Type B pancreatic cell (in vitro differentiated cells): Measurements from ENCODE around the gene PTH1R. TPM values are rescaled to one million over a fixed set of nuclear protein-coding genes. Genes with fewer than 3 reads are reported as not detected.
A peak's percentile ranks its signal among the peaks of the same experiment; 100 is the strongest.

Source experiments
- DNase-seq: peaks from one replicate; pipeline ENCODE4 v3.0.0; 2021; ENCODE audit warnings: mixed read lengths; ENCODE audit not compliant: unreplicated experiment; ENCODE audit errors: extremely low spot score
- H3K27ac Mint-ChIP-seq: 2 replicates; pipeline ENCODE4 v1.8.0; 2021; ENCODE audit warnings: mild to moderate bottlenecking, mixed read lengths
- H3K27me3 Mint-ChIP-seq: 2 replicates; pipeline ENCODE4 v1.8.0; 2021; ENCODE audit warnings: mixed read lengths
- H3K36me3 Mint-ChIP-seq: 2 replicates; pipeline ENCODE4 v1.8.0; 2021; ENCODE audit warnings: mixed read lengths
- H3K4me1 Mint-ChIP-seq: one replicate; pipeline ENCODE4 v1.8.0; 2021; ENCODE audit warnings: mixed read lengths; ENCODE audit not compliant: unreplicated experiment
- H3K4me3 Mint-ChIP-seq: 2 replicates; pipeline ENCODE4 v1.8.0; 2021; ENCODE audit warnings: mild to moderate bottlenecking, mixed read lengths
- H3K9me3 Mint-ChIP-seq: 2 replicates; pipeline ENCODE4 v1.8.0; 2021; ENCODE audit warnings: mixed read lengths
- total RNA-seq: library from RNA; stranded (reverse); gene quantifications from 2 replicates; pipeline ENCODE4 v1.2.1, GENCODE V29; 2021; ENCODE audit warnings: low replicate concordance
- TF ChIP-seq, protein P1 (sequence below): fragments of 200-600 bp; sonication (generic); conservative IDR thresholded peaks from 2 replicates; pipeline ENCODE4 v1.5.0; 2021; ENCODE audit warnings: antibody characterized with exemption, mild to moderate bottlenecking

The PTH1R gene
- total RNA-seq, 1 donor from 2014 or later: 63.0 TPM

DNA sequence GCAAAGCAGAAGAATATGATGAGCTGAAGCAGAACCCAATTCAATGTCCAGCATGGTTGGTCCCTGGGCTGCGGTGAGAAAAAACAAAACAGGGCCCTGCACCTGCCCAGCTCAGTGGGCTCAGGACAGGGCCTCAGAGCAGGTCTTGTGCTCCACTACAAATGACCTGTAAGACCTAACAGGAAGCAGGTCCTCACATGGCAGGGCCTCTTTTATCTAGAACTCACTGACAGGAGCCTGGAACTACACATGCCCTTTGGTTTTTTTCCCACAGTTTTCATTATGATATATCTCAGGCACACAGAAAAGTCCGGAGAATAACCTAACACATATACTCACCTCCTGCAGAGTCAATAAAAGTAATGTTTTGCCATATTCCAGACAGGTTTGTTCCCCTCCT lies 60.6 kb downstream of the PTH1R start:
- H3K27ac Mint-ChIP-seq: peak overlapping the region; percentile 55
- no peak overlapping the region for H3K4me3 Mint-ChIP-seq
- H3K9me3 Mint-ChIP-seq: no peaks in the 10 kb centered on the region
- peaks cover 46% of the 10 kb centered on the region for H3K4me1 Mint-ChIP-seq
- H3K36me3 Mint-ChIP-seq: peaks cover 34% of the 10 kb centered on the region
- DNase-seq: no peak
- TF ChIP-seq, protein P1, sequence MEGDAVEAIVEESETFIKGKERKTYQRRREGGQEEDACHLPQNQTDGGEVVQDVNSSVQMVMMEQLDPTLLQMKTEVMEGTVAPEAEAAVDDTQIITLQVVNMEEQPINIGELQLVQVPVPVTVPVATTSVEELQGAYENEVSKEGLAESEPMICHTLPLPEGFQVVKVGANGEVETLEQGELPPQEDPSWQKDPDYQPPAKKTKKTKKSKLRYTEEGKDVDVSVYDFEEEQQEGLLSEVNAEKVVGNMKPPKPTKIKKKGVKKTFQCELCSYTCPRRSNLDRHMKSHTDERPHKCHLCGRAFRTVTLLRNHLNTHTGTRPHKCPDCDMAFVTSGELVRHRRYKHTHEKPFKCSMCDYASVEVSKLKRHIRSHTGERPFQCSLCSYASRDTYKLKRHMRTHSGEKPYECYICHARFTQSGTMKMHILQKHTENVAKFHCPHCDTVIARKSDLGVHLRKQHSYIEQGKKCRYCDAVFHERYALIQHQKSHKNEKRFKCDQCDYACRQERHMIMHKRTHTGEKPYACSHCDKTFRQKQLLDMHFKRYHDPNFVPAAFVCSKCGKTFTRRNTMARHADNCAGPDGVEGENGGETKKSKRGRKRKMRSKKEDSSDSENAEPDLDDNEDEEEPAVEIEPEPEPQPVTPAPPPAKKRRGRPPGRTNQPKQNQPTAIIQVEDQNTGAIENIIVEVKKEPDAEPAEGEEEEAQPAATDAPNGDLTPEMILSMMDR: no peak
- no peaks in the 10 kb centered on the region for H3K27me3 Mint-ChIP-seq

DNA sequence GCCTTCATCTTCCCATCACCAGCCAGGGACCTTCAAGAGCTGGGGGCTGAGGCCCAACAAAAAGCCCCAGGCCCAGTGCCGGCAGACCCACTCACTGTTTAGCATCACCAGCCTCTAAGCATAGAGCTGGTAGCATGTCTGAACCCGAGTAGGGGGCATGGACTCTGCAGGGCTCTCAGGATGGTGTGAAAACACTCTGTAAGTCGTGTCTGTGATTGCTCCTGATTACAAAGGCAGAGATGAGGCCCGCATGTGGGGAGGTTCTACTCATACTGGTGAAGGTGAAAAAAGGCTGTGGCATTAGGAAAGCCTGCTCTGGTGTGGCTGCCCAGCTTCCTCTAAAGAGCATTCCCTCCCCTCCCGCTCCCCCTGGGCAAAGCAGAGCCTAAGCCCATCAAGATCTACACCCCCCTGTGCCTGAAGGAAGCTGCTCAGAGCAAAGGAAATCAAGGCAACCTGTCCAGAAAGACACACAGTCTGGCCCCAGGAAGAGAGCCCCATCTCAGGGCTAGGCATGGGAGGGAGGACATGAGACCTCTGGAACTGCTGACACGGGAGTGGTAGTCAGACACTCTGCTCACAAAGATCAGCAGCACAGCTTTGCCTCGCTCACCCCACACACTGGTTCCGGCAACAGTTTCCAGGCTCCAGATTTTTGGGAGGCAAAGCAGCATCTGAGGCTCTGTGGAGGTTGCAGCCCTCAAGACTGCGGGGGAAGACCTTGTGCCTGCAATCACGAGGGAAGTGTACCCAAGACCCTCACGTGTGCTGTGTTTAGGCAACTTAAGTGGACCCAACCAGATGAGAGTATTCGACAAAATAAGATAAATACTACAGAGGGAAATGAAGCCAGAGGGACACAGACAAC lies 62.3 kb downstream of the PTH1R start:
- no peaks in the 10 kb centered on the region for H3K27me3 Mint-ChIP-seq
- H3K9me3 Mint-ChIP-seq: no peaks in the 10 kb centered on the region
- TF ChIP-seq, protein P1: no peak
- peaks cover 34% of the 10 kb centered on the region for H3K36me3 Mint-ChIP-seq
- no peak for DNase-seq
- peaks cover 62% of the 10 kb centered on the region for H3K4me1 Mint-ChIP-seq
- peak overlapping the region; percentile 77 for H3K27ac Mint-ChIP-seq
- peak overlapping the region; percentile 17 for H3K4me3 Mint-ChIP-seq

DNA sequence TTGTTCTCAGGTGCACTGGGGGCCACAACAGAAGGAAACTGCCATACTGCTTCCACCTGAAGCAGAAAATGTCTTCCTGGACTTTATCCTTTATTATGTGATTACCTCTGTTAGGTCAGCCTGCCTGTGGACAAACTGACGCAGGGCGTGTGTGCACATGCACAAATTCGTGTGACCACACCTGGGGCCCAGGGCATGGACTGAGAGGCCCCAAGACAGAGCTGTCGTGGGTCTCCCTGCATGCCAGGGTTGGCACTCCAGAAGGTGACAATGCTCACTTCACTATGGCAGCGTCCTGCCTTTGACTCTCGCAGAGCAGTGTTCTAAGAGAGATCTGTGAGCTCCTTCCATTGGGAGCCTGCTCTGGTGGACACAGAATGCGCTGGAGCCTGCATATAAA lies 64.6 kb downstream of the PTH1R start:
- peak overlapping the region; percentile 97 for H3K27ac Mint-ChIP-seq
- H3K36me3 Mint-ChIP-seq: peaks cover 41% of the 10 kb centered on the region
- H3K4me1 Mint-ChIP-seq: peaks cover 66% of the 10 kb centered on the region
- H3K4me3 Mint-ChIP-seq: no peak overlapping the region
- DNase-seq: no peak
- TF ChIP-seq, protein P1: no peak
- H3K27me3 Mint-ChIP-seq: no peaks in the 10 kb centered on the region
- peaks cover 9% of the 10 kb centered on the region for H3K9me3 Mint-ChIP-seq

DNA sequence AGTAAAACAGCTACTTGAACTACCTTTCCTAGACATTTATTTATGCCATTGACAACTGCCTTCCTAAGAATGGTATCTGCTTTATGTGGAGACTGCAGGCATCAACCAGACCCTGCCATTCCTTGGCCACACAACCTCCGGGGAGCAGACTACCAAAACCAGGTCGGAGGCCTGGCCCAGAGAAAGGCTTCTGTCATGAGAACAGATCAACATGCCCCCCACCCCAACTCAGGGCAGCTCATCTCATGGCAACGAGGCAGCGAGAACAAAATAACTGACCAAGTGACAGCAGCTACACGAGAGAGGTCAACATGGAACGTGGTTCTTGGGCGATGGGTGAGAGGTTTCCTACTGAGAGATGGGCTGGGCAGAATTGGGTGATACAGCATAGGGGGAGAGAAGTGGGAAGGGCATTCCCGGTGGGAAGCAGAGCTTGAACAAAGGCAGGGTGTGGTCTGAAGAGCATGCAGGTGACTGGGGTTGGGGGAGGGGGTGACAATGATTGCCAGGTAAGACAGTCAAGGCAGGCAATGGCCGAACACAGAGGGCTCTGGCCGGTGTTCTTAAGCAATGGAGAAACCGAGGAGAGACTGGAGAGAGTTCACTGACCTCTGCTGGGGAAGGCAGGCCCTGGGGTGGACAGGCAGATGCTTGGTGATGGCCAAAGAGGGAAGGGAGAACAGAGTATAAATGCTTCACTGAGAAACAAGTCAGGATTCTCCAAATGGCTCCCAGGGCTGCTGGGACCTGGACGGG lies 65.1 kb downstream of the PTH1R start:
- peak overlapping the region; percentile 97 for H3K27ac Mint-ChIP-seq
- peaks cover 9% of the 10 kb centered on the region for H3K9me3 Mint-ChIP-seq
- TF ChIP-seq, protein P1: no peak

DNA sequence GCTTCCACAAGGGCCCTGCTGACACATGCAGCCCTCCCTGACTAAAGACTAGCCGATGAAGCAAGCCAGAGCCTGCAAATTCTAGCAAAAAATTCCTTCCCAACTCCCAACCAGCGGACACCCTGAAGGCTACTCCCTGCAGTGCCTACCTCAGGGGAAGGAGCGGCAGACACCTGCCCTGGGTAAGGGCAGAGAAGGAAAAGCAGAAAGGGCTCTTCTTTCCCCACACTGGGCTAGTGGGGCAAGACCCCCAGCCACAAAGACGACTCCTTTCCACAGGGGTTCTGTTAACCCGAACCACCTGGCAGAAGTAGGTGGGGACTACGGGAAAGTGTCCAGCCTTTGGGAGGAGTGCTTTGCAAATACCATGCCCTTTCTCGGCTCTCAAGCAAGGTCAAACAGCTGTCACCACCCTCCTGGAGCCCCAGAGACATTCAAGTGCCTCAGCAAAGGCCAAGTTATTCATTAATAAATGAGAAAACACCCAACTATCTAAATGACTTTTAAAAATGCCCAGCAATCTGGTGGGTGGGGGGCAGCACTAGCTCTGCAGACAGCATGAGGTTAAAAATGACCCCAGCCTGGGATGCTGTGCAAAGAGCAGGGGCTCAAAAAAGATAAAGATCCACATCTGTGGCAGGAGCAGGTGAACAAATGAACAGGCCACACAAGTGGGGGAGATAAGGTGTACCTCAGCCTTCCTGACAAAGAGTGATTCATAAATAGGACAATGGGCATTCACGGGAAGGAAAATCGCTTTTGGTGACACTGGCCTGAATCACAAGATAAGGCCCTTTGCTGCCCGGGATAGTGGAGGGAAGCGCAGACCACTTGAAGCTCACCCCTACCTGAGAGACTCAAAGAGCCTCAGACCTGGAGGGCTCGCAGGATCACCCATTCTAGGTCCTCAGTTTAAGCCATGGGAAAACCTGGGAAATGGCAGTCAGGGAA lies 66.0 kb downstream of the PTH1R start:
- TF ChIP-seq, protein P1: no peak
- Mint-ChIP-seq H3K9me3 (peaks cover 9% of the 10 kb centered on the region), H3K4me3 (peak overlapping the region; percentile 65), H3K27me3 (no peaks in the 10 kb centered on the region), H3K4me1 (peaks cover 72% of the 10 kb centered on the region), H3K27ac (peak overlapping the region; percentile 97), H3K36me3 (peaks cover 42% of the 10 kb centered on the region)
- DNase-seq: no peak

More for the DNA sequence above, 65.1 kb downstream of the PTH1R start:
- H3K36me3 Mint-ChIP-seq: peaks cover 42% of the 10 kb centered on the region
- H3K27me3 Mint-ChIP-seq: no peaks in the 10 kb centered on the region
- H3K4me1 Mint-ChIP-seq: peaks cover 69% of the 10 kb centered on the region
- peak overlapping the region; percentile 65 for H3K4me3 Mint-ChIP-seq
- DNase-seq: no peak
